ENCODE measurements around the gene FRY. TPM values are rescaled to one million over a fixed set of nuclear protein-coding genes. Genes with fewer than 3 reads are reported as not detected.

FRY gene
- total and polyA plus RNA-seq, 10 of the 15 experiments (the other 5 are each of a cell fraction or from before 2014, with no cell fraction given) = 0.18 to 1.4 (median 0.30) TPM

DNA sequence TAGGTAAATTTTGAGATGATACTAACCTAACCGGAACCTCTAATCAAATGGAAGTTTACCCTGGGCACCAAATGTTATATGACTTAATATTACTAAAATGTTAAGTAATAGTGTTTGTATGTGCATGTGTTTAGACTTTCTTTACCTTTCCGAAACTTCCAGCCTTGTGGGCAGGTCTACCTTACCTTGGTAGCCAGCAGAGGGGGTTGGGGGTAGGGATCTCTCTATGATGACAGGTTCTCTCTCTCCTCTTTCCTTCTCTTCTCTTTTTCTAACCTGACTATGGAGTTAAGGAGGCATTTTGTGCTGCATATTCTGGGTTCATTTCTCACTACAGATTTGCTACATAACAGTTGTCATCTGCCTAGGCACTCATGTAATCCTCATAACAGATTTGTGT is 6.8 kb upstream of the FRY start:
- ChIA-PET RAD21 (ENCODE audit: unreplicated experiment) (no interaction called here), POLR2A (no interaction called here), CTCF (no interaction called here), SMC1A (ENCODE audit: uncharacterized antibody, unreplicated experiment) (interaction anchor here (1.0 kb wide), 1 partner anchor 17 kb away, joined by 3 read pairs; no protein-coding TSS in a partner anchor)
- BruUV-seq (replicated peaks) = no TSS peak
- Histone ChIP-seq H3K4me1 (ENCODE audit: control insufficient read depth, insufficient read depth, low read length) (no peaks in the 10 kb centered on the region), H4K20me1 (ENCODE audit: control insufficient read depth, insufficient read depth) (no peaks in the 10 kb centered on the region), H3K36me3 (ENCODE audit: control insufficient read depth in 2 of 2, insufficient read depth in 2 of 2, low read length in 1 of 2) (no peaks in the 10 kb centered on the region), H3K79me2 (ENCODE audit: control insufficient read depth, insufficient read depth, low read length) (no peaks in the 10 kb centered on the region), H2AFZ (ENCODE audit: control insufficient read depth, low read depth, low read length) (no peak overlapping the region), H3K27ac (ENCODE audit: control insufficient read depth, insufficient read depth) (no peak overlapping the region), H3K9ac (ENCODE audit: control insufficient read depth, insufficient read depth, low read length) (no peak overlapping the region), H3K4me3 (no peak overlapping the region), H3K9me3 (replicated peaks; ENCODE audit: control insufficient read depth, insufficient read depth, low read length) (no peaks in the 10 kb centered on the region), H3K27me3 (replicated peaks in 1 of 2; ENCODE audit: control insufficient read depth in 2 of 2, insufficient read depth in 2 of 2, low read length in 1 of 2) (no peaks in the 10 kb centered on the region), H3K4me2 (ENCODE audit: control insufficient read depth, insufficient read depth) (no peak overlapping the region)
- in situ Hi-C loops (cut with MboI) = loop anchor here (5.0 kb wide), 1 partner anchor 52 kb away; no protein-coding TSS in a partner anchor
- intact Hi-C loops (cut with micrococcal nuclease; ENCODE audit: unreplicated experiment) = loop anchor here (5.0 kb wide), 1 partner anchor 558 kb away; no protein-coding TSS in a partner anchor
- TF ChIP-seq HCFC1 (IDR thresholded peaks at IDR 0.05; ENCODE audit: low read length) (no peak), POU2F2 (IDR thresholded peaks at IDR 0.05; ENCODE audit: borderline replicate concordance, low read depth, low read length) (no peak), JUND (IDR thresholded peaks at IDR 0.05; ENCODE audit: low read depth, low read length) (no peak), STAT3 (IDR thresholded peaks at IDR 0.05; ENCODE audit: low read depth, low read length) (no peak), POLR2AphosphoS5 (IDR thresholded peaks at IDR 0.05; ENCODE audit: low read length) (no peak), BMI1 (IDR thresholded peaks at IDR 0.05; ENCODE audit: borderline replicate concordance) (no peak), ZNF384 (IDR thresholded peaks at IDR 0.05; ENCODE audit: borderline replicate concordance, low read depth, low read length) (no peak), PAX8 (IDR thresholded peaks at IDR 0.05) (no peak), TCF12 (IDR thresholded peaks at IDR 0.05; ENCODE audit: low read depth, low read length) (no peak), BCL3 (IDR thresholded peaks at IDR 0.05; ENCODE audit: borderline replicate concordance, insufficient read depth, low read depth, low read length, poor library complexity, severe bottlenecking) (no peak), RAD21 (IDR thresholded peaks at IDR 0.05; ENCODE audit: insufficient read depth, low read depth, low read length) (no peak), MEF2B (IDR thresholded peaks at IDR 0.05; ENCODE audit: partially characterized antibody, poor library complexity, severe bottlenecking) (no peak), JUNB (IDR thresholded peaks at IDR 0.05) (no peak), ZNF24 (IDR thresholded peaks at IDR 0.05) (no peak), ZNF217 (IDR thresholded peaks at IDR 0.05) (no peak), E2F4 (IDR thresholded peaks at IDR 0.05; ENCODE audit: low read depth, low read length) (no peak), POLR2A (IDR thresholded peaks at IDR 0.05; ENCODE audit: low read depth, low read length) (no peak), CHD2 (IDR thresholded peaks at IDR 0.05; ENCODE audit: borderline replicate concordance, low read depth, low read length) (no peak)
- TF ChIP-seq, protein P1, sequence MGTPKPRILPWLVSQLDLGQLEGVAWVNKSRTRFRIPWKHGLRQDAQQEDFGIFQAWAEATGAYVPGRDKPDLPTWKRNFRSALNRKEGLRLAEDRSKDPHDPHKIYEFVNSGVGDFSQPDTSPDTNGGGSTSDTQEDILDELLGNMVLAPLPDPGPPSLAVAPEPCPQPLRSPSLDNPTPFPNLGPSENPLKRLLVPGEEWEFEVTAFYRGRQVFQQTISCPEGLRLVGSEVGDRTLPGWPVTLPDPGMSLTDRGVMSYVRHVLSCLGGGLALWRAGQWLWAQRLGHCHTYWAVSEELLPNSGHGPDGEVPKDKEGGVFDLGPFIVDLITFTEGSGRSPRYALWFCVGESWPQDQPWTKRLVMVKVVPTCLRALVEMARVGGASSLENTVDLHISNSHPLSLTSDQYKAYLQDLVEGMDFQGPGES (IDR thresholded peaks at IDR 0.05) = no peak
- WGBS (ENCODE audit: insufficient coverage, insufficient replicate concordance, low lambda C conversion rate, missing lambda C conversion rate) = 91% methylated on average over 2 of the region's 2 CpGs
- DNase-seq (ENCODE audit: low read depth, low spot score) = no peak
- FAIRE-seq = no peak
- ATAC-seq = no peak
